Adipocyte (in vitro differentiated cells): ENCODE measurements around the gene MAD1L1.
A peak's percentile ranks its signal among the peaks of the same experiment; 100 is the strongest.

Experiments used
- DNase-seq: peaks from one replicate; pipeline ENCODE4 v3.0.0-alpha.2; 2015; ENCODE audit warnings: low read depth
- H3K27me3 ChIP-seq: replicated peaks from 2 replicates; pipeline ENCODE4 v1.7.0; 2013; ENCODE audit warnings: mild to moderate bottlenecking, low read length, moderate library complexity; ENCODE audit not compliant: control insufficient read depth, insufficient read depth
- H3K36me3 ChIP-seq: 2 replicates; pipeline ENCODE4 v1.7.0; 2013; ENCODE audit warnings: low read length, mild to moderate bottlenecking, moderate library complexity; ENCODE audit not compliant: control insufficient read depth, insufficient read depth, severe bottlenecking
- H3K4me1 ChIP-seq: 2 replicates; pipeline ENCODE4 v1.7.0; 2013; ENCODE audit warnings: mild to moderate bottlenecking, low read length, moderate library complexity; ENCODE audit not compliant: control insufficient read depth, insufficient read depth
- H3K4me3 ChIP-seq: 2 replicates; pipeline ENCODE4 v1.7.0; 2013; ENCODE audit warnings: mild to moderate bottlenecking, low read length, moderate library complexity
- H3K9ac ChIP-seq: 2 replicates; pipeline ENCODE4 v1.7.0; 2013; ENCODE audit warnings: mild to moderate bottlenecking, low read length, moderate library complexity
- H3K9me3 ChIP-seq: 2 replicates; pipeline ENCODE4 v1.7.0; 2013; ENCODE audit warnings: mild to moderate bottlenecking, low read length, moderate library complexity; ENCODE audit not compliant: control insufficient read depth

The MAD1L1 gene

GRCh38 chr7:1923409-1924257 is 309.1 kb downstream of the MAD1L1 start:
- Histone ChIP-seq H3K36me3 (no peaks in the 10 kb centered on the region), H3K4me1 (peaks cover 25% of the 10 kb centered on the region), H3K9me3 (no peaks in the 10 kb centered on the region), H3K9ac (no peak overlapping the region), H3K27me3 (no peaks in the 10 kb centered on the region), H3K4me3 (no peak overlapping the region)
- DNase-seq, result no peak

GRCh38 chr7:1922870-1923236 is 309.9 kb downstream of the MAD1L1 start:
- peaks cover 25% of the 10 kb centered on the region for H3K4me1 ChIP-seq
- DNase-seq, result no peak
- no peak overlapping the region for H3K4me3 ChIP-seq
- no peaks in the 10 kb centered on the region for H3K9me3 ChIP-seq
- H3K36me3 ChIP-seq, result no peaks in the 10 kb centered on the region
- no peaks in the 10 kb centered on the region for H3K27me3 ChIP-seq
- H3K9ac ChIP-seq, result no peak overlapping the region

DNA sequence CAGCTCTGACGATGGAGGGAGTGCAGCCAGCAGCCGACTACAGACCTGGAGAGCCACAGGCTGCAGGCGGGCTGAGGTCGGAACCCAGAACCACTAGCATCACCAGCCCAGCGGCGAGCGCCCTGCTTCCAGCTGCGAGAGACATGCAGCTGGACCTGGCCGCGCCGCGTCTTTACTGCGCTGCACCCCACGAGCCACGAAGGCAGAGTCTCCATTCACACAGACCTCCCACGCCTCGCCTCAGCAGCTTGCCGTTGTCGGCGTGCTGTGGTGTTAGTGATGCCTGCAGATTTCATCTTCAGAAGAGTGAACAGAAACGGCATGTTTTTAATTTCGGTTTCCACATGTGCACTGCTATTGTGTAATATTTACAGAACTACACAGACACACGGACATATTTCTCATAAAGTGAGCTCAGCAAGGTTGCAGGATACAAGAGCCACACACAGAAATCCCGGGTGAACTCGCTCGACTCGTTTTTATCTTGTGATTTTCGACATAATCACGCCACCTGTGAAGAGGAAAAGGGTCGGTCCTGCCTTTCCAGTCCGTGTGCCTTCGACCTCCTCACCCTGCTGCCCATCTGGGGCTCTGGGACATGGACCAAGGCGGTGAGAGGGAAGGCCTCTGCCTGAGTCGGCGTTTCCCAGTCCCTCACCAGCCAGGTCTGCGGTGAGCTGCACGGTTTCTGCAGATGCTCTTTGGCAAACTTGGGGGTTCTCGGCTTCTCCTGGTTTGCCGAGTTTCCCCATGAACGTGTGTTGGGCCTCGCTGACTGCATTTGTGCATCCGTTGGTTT is 310.5 kb downstream of the MAD1L1 start:
- DNase-seq, result peak; percentile 72
- Histone ChIP-seq H3K27me3 (no peaks in the 10 kb centered on the region), H3K9me3 (no peaks in the 10 kb centered on the region), H3K9ac (no peak overlapping the region), H3K36me3 (no peaks in the 10 kb centered on the region), H3K4me1 (peaks cover 29% of the 10 kb centered on the region), H3K4me3 (peak overlapping the region; percentile 78)

GRCh38 chr7:1920881-1921280 is 311.9 kb downstream of the MAD1L1 start:
- Histone ChIP-seq H3K9ac (no peak overlapping the region), H3K4me3 (no peak overlapping the region), H3K4me1 (peaks cover 34% of the 10 kb centered on the region), H3K9me3 (no peaks in the 10 kb centered on the region), H3K27me3 (no peaks in the 10 kb centered on the region), H3K36me3 (no peaks in the 10 kb centered on the region)
- DNase-seq, result no peak

GRCh38 chr7:1920266-1920681 is 312.5 kb downstream of the MAD1L1 start:
- no peaks in the 10 kb centered on the region for H3K9me3 ChIP-seq

DNA sequence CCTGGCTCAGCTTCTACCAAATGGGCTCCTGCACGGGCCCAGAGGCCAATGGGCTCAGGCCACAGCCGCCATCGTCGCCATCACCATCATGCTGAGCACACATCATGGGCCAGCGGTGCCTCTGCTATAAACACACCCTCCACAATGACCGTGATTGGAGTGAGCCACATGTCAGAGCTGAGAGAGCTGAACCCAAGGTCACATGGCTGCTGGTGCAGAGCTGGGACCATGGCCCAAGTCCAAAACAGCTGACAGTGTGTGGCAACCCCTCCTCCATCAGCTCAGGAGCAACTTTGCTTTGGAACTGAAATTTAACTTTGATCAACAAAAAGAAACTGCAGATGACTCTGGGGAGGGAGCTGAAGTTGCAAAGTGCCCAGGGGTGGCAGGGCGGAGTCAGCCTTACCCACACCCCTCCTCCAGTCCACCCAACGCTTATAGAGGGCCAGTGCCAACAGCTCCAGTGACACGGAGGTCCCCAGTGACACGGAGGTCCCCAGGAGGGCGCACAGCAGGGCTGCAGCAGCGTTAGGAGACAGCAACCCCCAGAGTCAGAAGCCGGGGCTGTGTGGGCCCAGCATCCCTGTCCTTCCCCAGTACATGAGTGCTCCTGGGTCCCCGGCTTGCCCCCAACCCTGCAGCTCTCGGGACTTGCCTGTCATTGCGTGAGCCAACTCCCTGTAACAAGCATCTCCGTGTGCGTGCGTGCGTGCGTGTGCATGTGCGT is 313.0 kb downstream of the MAD1L1 start:
- H3K4me1 ChIP-seq, result peaks cover 34% of the 10 kb centered on the region
- H3K36me3 ChIP-seq, result no peaks in the 10 kb centered on the region
- no peak overlapping the region for H3K4me3 ChIP-seq
- no peaks in the 10 kb centered on the region for H3K27me3 ChIP-seq
- no peaks in the 10 kb centered on the region for H3K9me3 ChIP-seq
- DNase-seq, result no peak
- H3K9ac ChIP-seq, result no peak overlapping the region

More at GRCh38 chr7:1920266-1920681, 312.5 kb downstream of the MAD1L1 start:
- no peak for DNase-seq
- H3K27me3 ChIP-seq, result no peaks in the 10 kb centered on the region
- no peak overlapping the region for H3K4me3 ChIP-seq
- H3K9ac ChIP-seq, result no peak overlapping the region
- H3K36me3 ChIP-seq, result no peaks in the 10 kb centered on the region
- H3K4me1 ChIP-seq, result peaks cover 34% of the 10 kb centered on the region

GRCh38 chr7:1918881-1919525 is 313.7 kb downstream of the MAD1L1 start:
- H3K27me3 ChIP-seq, result no peaks in the 10 kb centered on the region
- H3K9ac ChIP-seq, result no peak overlapping the region
- no peaks in the 10 kb centered on the region for H3K36me3 ChIP-seq
- no peaks in the 10 kb centered on the region for H3K9me3 ChIP-seq
- peaks cover 33% of the 10 kb centered on the region for H3K4me1 ChIP-seq
- H3K4me3 ChIP-seq, result no peak overlapping the region
- DNase-seq, result no peak

- no peak for DNase-seq
- H3K36me3 ChIP-seq, result no peaks in the 10 kb centered on the region
- peaks cover 36% of the 10 kb centered on the region for H3K4me1 ChIP-seq
- H3K9me3 ChIP-seq, result no peaks in the 10 kb centered on the region
- H3K27me3 ChIP-seq, result no peaks in the 10 kb centered on the region
- H3K9ac ChIP-seq, result no peak overlapping the region
- no peak overlapping the region for H3K4me3 ChIP-seq
These were observed 314.6 kb downstream of the MAD1L1 start for GRCh38 chr7:1918063-1918645.

- no peak for DNase-seq
- H3K9ac ChIP-seq, result no peak overlapping the region
- no peaks in the 10 kb centered on the region for H3K9me3 ChIP-seq
These were observed 315.3 kb downstream of the MAD1L1 start for GRCh38 chr7:1917221-1918062.

GRCh38 chr7:1916601-1916970 is 316.2 kb downstream of the MAD1L1 start:
- H3K36me3 ChIP-seq, result no peaks in the 10 kb centered on the region
- H3K4me1 ChIP-seq, result peaks cover 35% of the 10 kb centered on the region
- H3K9me3 ChIP-seq, result no peaks in the 10 kb centered on the region
- no peaks in the 10 kb centered on the region for H3K27me3 ChIP-seq
- no peak for DNase-seq
- no peak overlapping the region for H3K4me3 ChIP-seq
- no peak overlapping the region for H3K9ac ChIP-seq

More at GRCh38 chr7:1917221-1918062, 315.3 kb downstream of the MAD1L1 start:
- H3K4me3 ChIP-seq, result no peak overlapping the region
- no peaks in the 10 kb centered on the region for H3K36me3 ChIP-seq
- no peaks in the 10 kb centered on the region for H3K27me3 ChIP-seq
- peaks cover 39% of the 10 kb centered on the region for H3K4me1 ChIP-seq
